OCI-LY3 (cell line): Measurements from ENCODE around the gene AEN.

ENCODE experiments used
- CTCF ChIP-seq: fragments of 200-600, 300-600 bp; sonication (generic); IDR thresholded peaks from 2 replicates; pipeline ENCODE4 v1.5.1; 2014; ENCODE audit warnings: antibody characterized with exemption, low read length, low read depth
- EZH2phosphoT487 ChIP-seq: fragments of 200-600 bp; shearing (Covaris generic); IDR thresholded peaks from 2 replicates; pipeline ENCODE4 v1.6.1; 2018; ENCODE audit warnings: antibody characterized with exemption, mixed run types, low read depth

GRCh38 chr15:88646088-88646405 lies 24.9 kb downstream of the AEN start:
- TF ChIP-seq CTCF (no peak), EZH2phosphoT487 (no peak)
